ENCODE data around the gene SLC22A23.

GRCh38 chr6:3422435-3423070, 34.3 kb downstream of the SLC22A23 start:
- TF ChIP-seq POLR2A (IDR thresholded peaks at IDR 0.05) (no peak), CTCF (IDR thresholded peaks at IDR 0.05 in 4 of 5, conservative IDR thresholded peaks at IDR 0.05 in 1 of 5) (no peak)

All from gastrocnemius medialis (tissue), 4 donors.